ENCODE results near the gene PPP6R3. TPM values are rescaled to one million over a fixed set of nuclear protein-coding genes. Genes with fewer than 3 reads are reported as not detected.

The PPP6R3 gene
- total and polyA plus RNA-seq, 2 of the 8 experiments (the other 6 are each of a cell fraction or from before 2014, with no cell fraction given), result 44.6 to 150 TPM

DNA sequence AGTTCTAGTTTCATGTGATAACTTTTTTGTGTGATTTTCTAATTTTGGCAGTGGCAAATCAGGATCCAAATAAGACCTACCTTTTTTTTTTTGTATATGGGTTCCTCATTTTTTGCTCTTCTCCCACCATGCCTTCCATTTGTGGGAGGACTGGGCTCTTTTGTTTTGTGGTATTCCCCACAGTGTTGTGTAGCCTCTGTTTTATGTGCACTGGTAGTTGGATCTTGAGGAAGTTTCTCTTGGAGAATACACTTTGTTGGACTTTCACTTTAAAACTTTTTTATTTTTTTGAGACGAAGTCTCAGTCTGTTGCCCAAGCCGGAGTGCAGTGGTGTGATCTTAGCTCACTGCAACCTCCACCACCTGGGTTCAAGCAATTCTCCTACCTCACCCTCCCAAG lies 39.7 kb downstream of the PPP6R3 start (continued):
- TF ChIP-seq, protein P1, sequence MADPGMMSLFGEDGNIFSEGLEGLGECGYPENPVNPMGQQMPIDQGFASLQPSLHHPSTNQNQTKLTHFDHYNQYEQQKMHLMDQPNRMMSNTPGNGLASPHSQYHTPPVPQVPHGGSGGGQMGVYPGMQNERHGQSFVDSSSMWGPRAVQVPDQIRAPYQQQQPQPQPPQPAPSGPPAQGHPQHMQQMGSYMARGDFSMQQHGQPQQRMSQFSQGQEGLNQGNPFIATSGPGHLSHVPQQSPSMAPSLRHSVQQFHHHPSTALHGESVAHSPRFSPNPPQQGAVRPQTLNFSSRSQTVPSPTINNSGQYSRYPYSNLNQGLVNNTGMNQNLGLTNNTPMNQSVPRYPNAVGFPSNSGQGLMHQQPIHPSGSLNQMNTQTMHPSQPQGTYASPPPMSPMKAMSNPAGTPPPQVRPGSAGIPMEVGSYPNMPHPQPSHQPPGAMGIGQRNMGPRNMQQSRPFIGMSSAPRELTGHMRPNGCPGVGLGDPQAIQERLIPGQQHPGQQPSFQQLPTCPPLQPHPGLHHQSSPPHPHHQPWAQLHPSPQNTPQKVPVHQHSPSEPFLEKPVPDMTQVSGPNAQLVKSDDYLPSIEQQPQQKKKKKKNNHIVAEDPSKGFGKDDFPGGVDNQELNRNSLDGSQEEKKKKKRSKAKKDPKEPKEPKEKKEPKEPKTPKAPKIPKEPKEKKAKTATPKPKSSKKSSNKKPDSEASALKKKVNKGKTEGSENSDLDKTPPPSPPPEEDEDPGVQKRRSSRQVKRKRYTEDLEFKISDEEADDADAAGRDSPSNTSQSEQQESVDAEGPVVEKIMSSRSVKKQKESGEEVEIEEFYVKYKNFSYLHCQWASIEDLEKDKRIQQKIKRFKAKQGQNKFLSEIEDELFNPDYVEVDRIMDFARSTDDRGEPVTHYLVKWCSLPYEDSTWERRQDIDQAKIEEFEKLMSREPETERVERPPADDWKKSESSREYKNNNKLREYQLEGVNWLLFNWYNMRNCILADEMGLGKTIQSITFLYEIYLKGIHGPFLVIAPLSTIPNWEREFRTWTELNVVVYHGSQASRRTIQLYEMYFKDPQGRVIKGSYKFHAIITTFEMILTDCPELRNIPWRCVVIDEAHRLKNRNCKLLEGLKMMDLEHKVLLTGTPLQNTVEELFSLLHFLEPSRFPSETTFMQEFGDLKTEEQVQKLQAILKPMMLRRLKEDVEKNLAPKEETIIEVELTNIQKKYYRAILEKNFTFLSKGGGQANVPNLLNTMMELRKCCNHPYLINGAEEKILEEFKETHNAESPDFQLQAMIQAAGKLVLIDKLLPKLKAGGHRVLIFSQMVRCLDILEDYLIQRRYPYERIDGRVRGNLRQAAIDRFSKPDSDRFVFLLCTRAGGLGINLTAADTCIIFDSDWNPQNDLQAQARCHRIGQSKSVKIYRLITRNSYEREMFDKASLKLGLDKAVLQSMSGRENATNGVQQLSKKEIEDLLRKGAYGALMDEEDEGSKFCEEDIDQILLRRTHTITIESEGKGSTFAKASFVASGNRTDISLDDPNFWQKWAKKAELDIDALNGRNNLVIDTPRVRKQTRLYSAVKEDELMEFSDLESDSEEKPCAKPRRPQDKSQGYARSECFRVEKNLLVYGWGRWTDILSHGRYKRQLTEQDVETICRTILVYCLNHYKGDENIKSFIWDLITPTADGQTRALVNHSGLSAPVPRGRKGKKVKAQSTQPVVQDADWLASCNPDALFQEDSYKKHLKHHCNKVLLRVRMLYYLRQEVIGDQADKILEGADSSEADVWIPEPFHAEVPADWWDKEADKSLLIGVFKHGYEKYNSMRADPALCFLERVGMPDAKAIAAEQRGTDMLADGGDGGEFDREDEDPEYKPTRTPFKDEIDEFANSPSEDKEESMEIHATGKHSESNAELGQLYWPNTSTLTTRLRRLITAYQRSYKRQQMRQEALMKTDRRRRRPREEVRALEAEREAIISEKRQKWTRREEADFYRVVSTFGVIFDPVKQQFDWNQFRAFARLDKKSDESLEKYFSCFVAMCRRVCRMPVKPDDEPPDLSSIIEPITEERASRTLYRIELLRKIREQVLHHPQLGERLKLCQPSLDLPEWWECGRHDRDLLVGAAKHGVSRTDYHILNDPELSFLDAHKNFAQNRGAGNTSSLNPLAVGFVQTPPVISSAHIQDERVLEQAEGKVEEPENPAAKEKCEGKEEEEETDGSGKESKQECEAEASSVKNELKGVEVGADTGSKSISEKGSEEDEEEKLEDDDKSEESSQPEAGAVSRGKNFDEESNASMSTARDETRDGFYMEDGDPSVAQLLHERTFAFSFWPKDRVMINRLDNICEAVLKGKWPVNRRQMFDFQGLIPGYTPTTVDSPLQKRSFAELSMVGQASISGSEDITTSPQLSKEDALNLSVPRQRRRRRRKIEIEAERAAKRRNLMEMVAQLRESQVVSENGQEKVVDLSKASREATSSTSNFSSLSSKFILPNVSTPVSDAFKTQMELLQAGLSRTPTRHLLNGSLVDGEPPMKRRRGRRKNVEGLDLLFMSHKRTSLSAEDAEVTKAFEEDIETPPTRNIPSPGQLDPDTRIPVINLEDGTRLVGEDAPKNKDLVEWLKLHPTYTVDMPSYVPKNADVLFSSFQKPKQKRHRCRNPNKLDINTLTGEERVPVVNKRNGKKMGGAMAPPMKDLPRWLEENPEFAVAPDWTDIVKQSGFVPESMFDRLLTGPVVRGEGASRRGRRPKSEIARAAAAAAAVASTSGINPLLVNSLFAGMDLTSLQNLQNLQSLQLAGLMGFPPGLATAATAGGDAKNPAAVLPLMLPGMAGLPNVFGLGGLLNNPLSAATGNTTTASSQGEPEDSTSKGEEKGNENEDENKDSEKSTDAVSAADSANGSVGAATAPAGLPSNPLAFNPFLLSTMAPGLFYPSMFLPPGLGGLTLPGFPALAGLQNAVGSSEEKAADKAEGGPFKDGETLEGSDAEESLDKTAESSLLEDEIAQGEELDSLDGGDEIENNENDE (IDR thresholded peaks at IDR 0.05; ENCODE audit: insufficient replicate concordance, low read length), result no peak
- TF ChIP-seq TBP (IDR thresholded peaks at IDR 0.05; ENCODE audit: low read depth, low read length), result no peak
